ENCODE measurements around the gene PAX7. TPM values are rescaled to one million over a fixed set of nuclear protein-coding genes. Genes with fewer than 3 reads are reported as not detected.
"Not testable (repeated sequence)": the region's sequence is repeated elsewhere in the genome, so short reads cannot be mapped to it uniquely, and the experiment has no call there.

PAX7 gene
- total RNA-seq, 1 donor from 2014 or later, result not detected

DNA sequence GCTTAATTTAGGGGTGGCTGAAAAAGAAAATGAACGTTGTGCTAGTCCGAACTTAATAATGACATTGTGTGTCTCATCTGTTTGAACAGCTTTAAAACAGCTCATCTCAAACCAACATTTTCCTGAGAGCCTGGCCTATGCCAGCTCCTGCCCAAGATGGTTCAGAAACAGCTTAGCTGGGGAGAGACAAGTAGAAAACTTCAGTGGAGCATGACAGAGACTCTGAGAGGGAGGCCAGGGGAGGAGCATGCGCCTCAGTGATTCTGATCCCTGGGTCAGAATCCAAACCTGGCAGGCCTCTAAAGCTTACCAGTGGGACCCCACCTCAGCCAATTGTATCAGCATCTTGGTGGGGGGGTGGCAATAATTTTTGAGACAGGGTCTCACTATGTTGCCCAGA, 129.5 kb downstream of the PAX7 start:
- Histone ChIP-seq H3K36me3 (no peaks in the 10 kb centered on the region), H3K4me1 (no peaks in the 10 kb centered on the region), H3K9me3 (no peaks in the 10 kb centered on the region), H3K27me3 (no peaks in the 10 kb centered on the region), H3K4me3 (no peak overlapping the region), H3K27ac (no peak overlapping the region)
- intact Hi-C loops (cut with DNase I), result no loop called here
- no peak for DNase-seq (ENCODE audit: low spot score in 2 of 2)
- TF ChIP-seq, protein P1, sequence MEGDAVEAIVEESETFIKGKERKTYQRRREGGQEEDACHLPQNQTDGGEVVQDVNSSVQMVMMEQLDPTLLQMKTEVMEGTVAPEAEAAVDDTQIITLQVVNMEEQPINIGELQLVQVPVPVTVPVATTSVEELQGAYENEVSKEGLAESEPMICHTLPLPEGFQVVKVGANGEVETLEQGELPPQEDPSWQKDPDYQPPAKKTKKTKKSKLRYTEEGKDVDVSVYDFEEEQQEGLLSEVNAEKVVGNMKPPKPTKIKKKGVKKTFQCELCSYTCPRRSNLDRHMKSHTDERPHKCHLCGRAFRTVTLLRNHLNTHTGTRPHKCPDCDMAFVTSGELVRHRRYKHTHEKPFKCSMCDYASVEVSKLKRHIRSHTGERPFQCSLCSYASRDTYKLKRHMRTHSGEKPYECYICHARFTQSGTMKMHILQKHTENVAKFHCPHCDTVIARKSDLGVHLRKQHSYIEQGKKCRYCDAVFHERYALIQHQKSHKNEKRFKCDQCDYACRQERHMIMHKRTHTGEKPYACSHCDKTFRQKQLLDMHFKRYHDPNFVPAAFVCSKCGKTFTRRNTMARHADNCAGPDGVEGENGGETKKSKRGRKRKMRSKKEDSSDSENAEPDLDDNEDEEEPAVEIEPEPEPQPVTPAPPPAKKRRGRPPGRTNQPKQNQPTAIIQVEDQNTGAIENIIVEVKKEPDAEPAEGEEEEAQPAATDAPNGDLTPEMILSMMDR (IDR thresholded peaks at IDR 0.05), result no peak

DNA sequence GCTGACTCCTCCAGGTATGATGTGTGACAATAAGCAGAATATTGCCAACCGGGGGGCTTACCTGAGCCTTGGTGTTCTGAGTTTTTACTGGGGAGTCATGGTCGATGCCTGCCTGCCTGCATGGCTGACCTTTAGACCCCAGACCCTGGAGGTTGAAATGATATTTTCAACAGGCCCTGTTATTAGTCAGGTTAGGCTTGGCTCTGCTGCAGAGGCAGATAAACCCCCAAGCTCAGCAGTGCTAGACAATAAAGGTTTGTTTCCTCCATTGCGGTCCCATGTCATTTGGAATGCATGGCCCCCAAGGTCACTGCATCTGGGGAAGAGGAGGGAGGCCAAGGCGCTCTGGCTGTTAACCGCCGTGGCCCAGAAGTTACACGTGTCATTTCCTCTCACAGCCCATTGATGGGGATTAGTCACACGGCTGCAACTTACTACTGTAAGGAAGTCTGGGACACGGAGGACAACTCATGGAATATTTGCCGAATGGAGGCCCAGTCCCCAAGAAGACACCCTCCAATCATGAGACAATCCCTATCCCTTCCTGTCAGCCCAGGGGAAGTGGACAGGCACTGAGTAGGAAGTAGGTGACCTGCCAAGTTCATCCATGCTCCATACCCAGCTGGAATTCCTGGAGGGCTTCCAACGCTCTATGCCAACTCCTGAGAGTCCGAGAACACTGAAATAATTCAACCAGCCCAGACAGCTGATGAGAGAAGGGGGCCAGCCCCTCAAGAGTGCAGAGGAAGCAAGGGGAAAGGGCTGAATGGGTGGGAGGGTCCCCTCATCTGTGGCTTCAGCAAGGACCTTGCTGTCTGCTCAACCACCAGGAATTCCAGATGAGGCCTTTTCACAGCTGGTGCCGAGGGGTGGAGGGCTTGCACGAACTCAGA, 131.5 kb downstream of the PAX7 start:
- Histone ChIP-seq H3K4me1 (no peaks in the 10 kb centered on the region), H3K27me3 (no peaks in the 10 kb centered on the region), H3K9me3 (no peaks in the 10 kb centered on the region), H3K36me3 (no peaks in the 10 kb centered on the region), H3K4me3 (no peak overlapping the region), H3K27ac (no peak overlapping the region)
- TF ChIP-seq, protein P1 (IDR thresholded peaks at IDR 0.05), result no peak
- intact Hi-C loops (cut with DNase I), result no loop called here
- no peak for DNase-seq (ENCODE audit: low spot score in 2 of 2)

DNA sequence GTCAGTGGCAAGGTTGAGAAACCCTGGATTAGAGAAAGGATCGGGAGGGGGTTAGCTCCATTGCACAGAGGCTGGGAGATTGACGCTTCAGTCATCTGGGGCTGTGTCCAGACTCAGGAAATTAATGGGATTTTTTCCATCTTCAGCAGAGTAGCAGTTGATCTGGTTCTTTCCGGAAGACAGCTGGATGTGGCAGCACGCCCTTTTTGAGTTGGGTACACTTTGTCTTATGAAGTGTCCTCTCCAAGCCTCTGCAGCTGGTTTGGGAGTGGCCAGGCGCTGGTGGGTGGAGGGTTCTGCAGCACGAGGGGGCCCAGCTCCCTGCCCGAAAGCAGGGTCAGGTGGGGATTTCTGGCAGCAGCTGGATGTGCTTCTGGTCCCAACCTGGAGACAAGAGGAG, 133.7 kb downstream of the PAX7 start:
- DNase-seq (ENCODE audit: low spot score in 2 of 2), result no peak
- H3K4me1 ChIP-seq, result no peaks in the 10 kb centered on the region
- H3K9me3 ChIP-seq, result no peaks in the 10 kb centered on the region
- H3K27ac ChIP-seq, result no peak overlapping the region
- no peaks in the 10 kb centered on the region for H3K27me3 ChIP-seq
- H3K4me3 ChIP-seq, result no peak overlapping the region
- intact Hi-C loops (cut with DNase I), result no loop called here
- TF ChIP-seq, protein P1 (IDR thresholded peaks at IDR 0.05), result no peak
- H3K36me3 ChIP-seq, result no peaks in the 10 kb centered on the region

DNA sequence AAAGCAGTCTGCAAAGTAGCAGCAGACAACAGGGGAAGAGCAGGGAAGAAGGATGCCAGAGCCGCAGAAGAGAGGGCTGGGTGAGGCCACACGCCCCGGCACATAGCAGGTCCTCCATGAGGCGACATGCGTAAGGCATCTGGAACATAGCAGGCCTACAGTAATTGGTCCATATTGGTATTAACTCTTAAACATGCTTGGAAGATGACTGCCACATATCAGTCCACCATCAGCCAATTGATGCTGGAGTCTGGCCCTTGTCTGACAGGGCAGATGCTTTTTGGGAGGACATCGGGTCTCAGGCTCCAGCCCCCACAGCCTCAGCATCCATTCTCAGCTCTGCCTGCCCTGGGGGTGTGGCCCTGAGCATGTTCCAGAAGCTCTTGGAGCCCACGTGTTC, 135.1 kb downstream of the PAX7 start:
- Histone ChIP-seq H3K27me3 (no peaks in the 10 kb centered on the region), H3K4me3 (no peak overlapping the region), H3K36me3 (no peaks in the 10 kb centered on the region), H3K4me1 (no peaks in the 10 kb centered on the region), H3K9me3 (no peaks in the 10 kb centered on the region), H3K27ac (no peak overlapping the region)
- DNase-seq (ENCODE audit: low spot score in 2 of 2), result no peak
- intact Hi-C loops (cut with DNase I), result no loop called here
- TF ChIP-seq, protein P1 (IDR thresholded peaks at IDR 0.05), result no peak

GRCh38 chr1:18766328-18766727, 135.7 kb downstream of the PAX7 start:
- TF ChIP-seq, protein P1 (IDR thresholded peaks at IDR 0.05), result no peak
- H3K4me3 ChIP-seq, result no peak overlapping the region
- H3K27me3 ChIP-seq, result no peaks in the 10 kb centered on the region
- intact Hi-C loops (cut with DNase I), result no loop called here
- H3K4me1 ChIP-seq, result no peaks in the 10 kb centered on the region
- H3K9me3 ChIP-seq, result no peaks in the 10 kb centered on the region
- no peak for DNase-seq (ENCODE audit: low spot score in 2 of 2)
- H3K36me3 ChIP-seq, result no peaks in the 10 kb centered on the region
- H3K27ac ChIP-seq, result no peak overlapping the region

DNA sequence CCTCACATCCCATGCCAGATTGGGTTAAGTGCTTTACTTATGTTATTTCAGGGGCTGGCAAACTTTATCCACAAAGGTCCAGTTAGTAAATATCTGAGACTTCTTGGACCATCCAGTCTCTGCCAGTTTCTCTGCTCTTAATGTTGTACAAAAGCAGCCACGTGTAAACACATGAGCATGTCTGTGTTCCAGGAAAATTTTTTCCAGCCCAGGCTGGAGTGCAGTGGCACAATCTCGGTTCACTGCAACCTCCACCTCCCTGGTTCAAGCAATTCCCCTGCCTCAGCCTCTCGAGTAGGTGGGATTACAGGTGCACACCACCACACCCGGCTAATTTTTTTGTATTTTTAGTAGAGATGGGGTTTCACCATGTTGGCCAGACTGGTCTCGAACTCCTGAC, 136.9 kb downstream of the PAX7 start:
- H3K4me3 ChIP-seq; H3K9me3 ChIP-seq; H3K27me3 ChIP-seq; H3K36me3 ChIP-seq; H3K27ac ChIP-seq; DNase-seq (ENCODE audit: low spot score in 2 of 2); intact Hi-C loops (cut with DNase I); H3K4me1 ChIP-seq: not testable (repeated sequence)

All from ascending aorta (tissue), 2 donors.